ENCODE measurements around the gene P2RY12. TPM values are rescaled to one million over a fixed set of nuclear protein-coding genes. Genes with fewer than 3 reads are reported as not detected.

Gene P2RY12
- total RNA-seq, 4 donors from 2014 or later = 0.34 to 2.1 (median 0.46) TPM; not detected in 1

- H3K4me3 ChIP-seq (ENCODE audit: low read depth, poor library complexity, severe bottlenecking) = no peak overlapping the region
- DNase-seq (ENCODE audit: low spot score in 2 of 2) = no peak
- no peak for TF ChIP-seq POLR2A (IDR thresholded peaks at IDR 0.05)
- TF ChIP-seq, protein P1, sequence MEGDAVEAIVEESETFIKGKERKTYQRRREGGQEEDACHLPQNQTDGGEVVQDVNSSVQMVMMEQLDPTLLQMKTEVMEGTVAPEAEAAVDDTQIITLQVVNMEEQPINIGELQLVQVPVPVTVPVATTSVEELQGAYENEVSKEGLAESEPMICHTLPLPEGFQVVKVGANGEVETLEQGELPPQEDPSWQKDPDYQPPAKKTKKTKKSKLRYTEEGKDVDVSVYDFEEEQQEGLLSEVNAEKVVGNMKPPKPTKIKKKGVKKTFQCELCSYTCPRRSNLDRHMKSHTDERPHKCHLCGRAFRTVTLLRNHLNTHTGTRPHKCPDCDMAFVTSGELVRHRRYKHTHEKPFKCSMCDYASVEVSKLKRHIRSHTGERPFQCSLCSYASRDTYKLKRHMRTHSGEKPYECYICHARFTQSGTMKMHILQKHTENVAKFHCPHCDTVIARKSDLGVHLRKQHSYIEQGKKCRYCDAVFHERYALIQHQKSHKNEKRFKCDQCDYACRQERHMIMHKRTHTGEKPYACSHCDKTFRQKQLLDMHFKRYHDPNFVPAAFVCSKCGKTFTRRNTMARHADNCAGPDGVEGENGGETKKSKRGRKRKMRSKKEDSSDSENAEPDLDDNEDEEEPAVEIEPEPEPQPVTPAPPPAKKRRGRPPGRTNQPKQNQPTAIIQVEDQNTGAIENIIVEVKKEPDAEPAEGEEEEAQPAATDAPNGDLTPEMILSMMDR (IDR thresholded peaks at IDR 0.05) = no peak
- intact Hi-C loops (cut with DNase I; ENCODE audit: low total_unique reads) = no loop called here
Measured at GRCh38 chr3:151426341-151426657, 41.7 kb upstream of the P2RY12 start.

DNA sequence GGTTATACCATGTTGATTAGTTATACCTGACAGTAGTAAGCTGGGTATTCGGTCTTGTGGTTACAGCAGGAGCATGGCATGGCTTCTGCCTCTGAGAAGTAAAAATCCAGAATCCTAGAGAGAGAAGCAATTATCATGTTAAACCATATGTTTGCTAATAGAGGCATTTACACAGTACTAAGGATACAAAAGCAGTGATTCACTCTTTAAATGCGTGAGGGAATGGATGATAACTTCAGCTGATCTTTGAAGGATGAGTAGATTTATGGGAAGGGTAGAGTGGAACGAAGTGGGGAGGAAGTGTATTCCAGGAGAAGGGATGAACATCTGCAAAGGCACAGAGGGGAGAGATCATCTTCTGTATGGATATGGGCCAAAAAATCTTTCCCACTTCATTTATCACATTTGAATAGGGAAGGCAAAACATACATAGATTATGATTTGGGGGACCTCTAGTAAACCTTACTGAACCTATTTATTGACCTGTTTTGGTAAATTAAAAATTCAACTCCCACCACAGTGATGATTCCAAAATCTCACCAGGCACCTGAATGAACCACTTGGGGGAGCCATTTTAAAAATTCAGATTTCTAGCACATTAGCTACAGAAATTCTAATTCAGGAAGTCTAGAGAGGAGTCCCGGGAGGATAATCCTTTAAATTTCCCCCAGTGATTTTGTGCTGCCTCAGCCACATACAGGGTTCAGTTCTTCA, 41.2 kb upstream of the P2RY12 start:
- no peak for TF ChIP-seq POLR2A (IDR thresholded peaks at IDR 0.05)
- TF ChIP-seq, protein P1 (IDR thresholded peaks at IDR 0.05) = no peak
- intact Hi-C loops (cut with DNase I; ENCODE audit: low total_unique reads) = no loop called here
- H3K4me3 ChIP-seq (ENCODE audit: low read depth, poor library complexity, severe bottlenecking) = no peak overlapping the region
- no peak for DNase-seq (ENCODE audit: low spot score in 2 of 2)
- WGBS, 2 donors = 80 to 82% methylated on average over 4 of the region's 4 CpGs

DNA sequence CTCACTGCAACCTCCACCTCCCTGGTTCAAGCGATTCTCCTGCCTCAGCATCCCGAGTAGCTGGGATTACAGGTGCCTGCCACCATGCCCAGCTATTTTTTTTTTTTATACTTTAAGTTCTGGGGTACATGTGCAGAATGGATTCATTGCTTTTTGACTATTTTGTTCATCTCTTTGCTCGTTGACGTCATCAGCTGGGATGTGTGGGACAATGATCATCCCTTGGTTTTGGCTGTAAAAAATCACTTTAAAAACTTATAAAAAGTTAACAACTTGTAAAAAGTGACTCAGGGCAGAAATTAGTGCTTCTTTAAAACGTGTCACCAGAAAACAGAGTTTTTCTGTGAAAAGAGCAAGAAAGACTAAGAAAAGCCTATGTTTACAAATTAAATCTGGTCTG, 38.5 kb upstream of the P2RY12 start:
- TF ChIP-seq POLR2A (IDR thresholded peaks at IDR 0.05) = no peak
- TF ChIP-seq, protein P1 (IDR thresholded peaks at IDR 0.05) = no peak
- intact Hi-C loops (cut with DNase I; ENCODE audit: low total_unique reads) = no loop called here
- no peak for DNase-seq (ENCODE audit: low spot score in 2 of 2)
- WGBS, 2 donors = 72 to 74% methylated on average over 5 of the region's 5 CpGs
- no peak overlapping the region for H3K4me3 ChIP-seq (ENCODE audit: low read depth, poor library complexity, severe bottlenecking)

DNA sequence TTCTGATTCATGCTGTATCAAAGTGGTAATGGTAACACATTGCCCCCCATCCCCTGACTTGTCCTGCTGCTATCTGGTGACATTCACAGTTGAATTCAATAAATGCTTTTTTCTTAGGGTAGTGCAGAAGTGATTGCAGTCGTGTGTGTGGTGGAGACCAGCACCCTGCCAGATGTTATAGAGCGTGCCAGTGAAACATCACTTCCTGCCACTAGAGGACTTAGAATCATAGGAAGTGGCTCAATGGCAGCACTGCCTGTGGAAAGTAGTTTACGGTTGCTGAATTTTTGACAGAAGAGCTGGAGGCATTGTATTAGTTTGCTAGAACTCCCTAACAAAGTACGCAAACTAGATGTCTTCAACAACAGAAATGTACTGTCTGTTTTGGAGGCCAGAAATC, 37.4 kb upstream of the P2RY12 start:
- intact Hi-C loops (cut with DNase I; ENCODE audit: low total_unique reads) = no loop called here
- 76 to 79% methylated on average over 4 of the region's 4 CpGs for WGBS, 2 donors
- no peak overlapping the region for H3K4me3 ChIP-seq (ENCODE audit: low read depth, poor library complexity, severe bottlenecking)
- no peak for DNase-seq (ENCODE audit: low spot score in 2 of 2)
- TF ChIP-seq, protein P1 (IDR thresholded peaks at IDR 0.05) = no peak
- TF ChIP-seq POLR2A (IDR thresholded peaks at IDR 0.05) = no peak

- WGBS, 2 donors = 76 to 94% methylated on average over 6 of the region's 6 CpGs
- TF ChIP-seq, protein P1 (IDR thresholded peaks at IDR 0.05) = no peak
- TF ChIP-seq POLR2A (IDR thresholded peaks at IDR 0.05) = no peak
- DNase-seq (ENCODE audit: low spot score in 2 of 2) = no peak
- intact Hi-C loops (cut with DNase I; ENCODE audit: low total_unique reads) = no loop called here
- H3K4me3 ChIP-seq (ENCODE audit: low read depth, poor library complexity, severe bottlenecking) = no peak overlapping the region
Measured at GRCh38 chr3:151419806-151420205, 35.3 kb upstream of the P2RY12 start.

GRCh38 chr3:151415289-151415688, 30.7 kb upstream of the P2RY12 start:
- TF ChIP-seq, protein P1 (IDR thresholded peaks at IDR 0.05) = no peak
- TF ChIP-seq POLR2A (IDR thresholded peaks at IDR 0.05) = no peak
- intact Hi-C loops (cut with DNase I; ENCODE audit: low total_unique reads) = no loop called here
- DNase-seq (ENCODE audit: low spot score in 2 of 2) = no peak
- WGBS, 2 donors = 50 to 86% methylated on average over 1 of the region's 1 CpG
- H3K4me3 ChIP-seq (ENCODE audit: low read depth, poor library complexity, severe bottlenecking) = no peak overlapping the region
